HTERT RPE-1 (cell line): Measurements from ENCODE around the gene MAP3K1.
"Not testable (repeated sequence)": the region's sequence is repeated elsewhere in the genome, so short reads cannot be mapped to it uniquely, and the experiment has no call there.

Source experiments
- in situ Hi-C: fragments of 300-500 bp; cut with MboI; formaldehyde crosslinking; loops from 4 replicates; pipeline ENCODE4 v1.14.3; 2020; ENCODE audit warnings: low sequenced_read_pairs

Gene MAP3K1

DNA sequence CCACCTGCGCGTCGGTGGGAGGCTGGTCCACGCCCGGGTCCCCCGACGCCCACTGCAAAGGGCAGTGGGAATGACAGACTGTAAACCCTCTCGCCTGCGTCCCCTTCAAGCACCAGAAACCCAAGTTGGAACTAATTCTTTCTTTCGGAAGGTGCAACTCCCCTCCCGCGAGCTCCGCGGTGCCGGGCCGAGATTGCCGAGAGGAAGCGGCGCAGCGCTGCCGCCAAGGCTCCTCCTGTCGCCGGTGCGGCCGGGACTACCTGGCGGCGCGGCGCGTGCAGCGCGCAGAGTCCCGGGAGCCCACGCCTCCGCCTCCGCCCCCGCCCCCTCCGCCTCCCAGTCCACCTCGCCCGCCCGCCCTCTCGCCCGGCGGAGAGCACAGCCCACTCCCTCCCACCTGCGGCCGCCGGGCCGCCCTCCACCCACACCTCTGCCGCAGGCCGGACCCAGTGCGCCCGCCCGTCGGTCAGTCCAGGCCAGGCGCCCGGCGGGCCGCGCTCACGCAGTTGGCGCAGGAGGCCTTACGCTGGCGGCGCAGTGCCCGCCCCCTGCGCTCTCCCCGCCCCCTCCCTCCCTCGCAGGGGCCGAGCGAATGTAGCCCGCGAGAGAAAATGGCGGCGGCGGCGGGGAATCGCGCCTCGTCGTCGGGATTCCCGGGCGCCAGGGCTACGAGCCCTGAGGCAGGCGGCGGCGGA lies at the start of gene MAP3K1:
Gene MAP3K1, plus strand, starts transcription at position 587 of the 695 bp plus-strand sequence. Its CDS starts 25 bp downstream, at position 612.
- in situ Hi-C loops, result no loop called here

DNA sequence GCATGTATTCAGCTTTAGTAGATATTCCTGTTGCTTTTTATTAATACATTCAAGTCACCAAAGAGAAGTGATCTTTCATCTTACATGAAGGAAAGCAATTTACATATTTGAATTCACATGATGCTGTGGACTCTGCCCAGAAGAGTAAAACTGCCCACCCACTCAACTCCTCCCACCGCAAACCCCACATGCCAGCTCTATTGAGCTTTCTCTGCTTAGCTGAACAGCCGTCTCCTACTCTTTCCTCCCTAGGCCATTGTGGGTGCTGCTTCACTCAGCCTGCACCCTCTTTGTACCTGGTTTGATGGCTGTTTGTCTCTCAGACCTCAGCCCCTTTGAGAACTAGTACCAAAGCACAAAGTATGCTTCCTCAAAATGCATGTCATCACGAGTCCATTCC lies 48.4 kb upstream of the MAP3K1 start:
- in situ Hi-C loops, result no loop called here

DNA sequence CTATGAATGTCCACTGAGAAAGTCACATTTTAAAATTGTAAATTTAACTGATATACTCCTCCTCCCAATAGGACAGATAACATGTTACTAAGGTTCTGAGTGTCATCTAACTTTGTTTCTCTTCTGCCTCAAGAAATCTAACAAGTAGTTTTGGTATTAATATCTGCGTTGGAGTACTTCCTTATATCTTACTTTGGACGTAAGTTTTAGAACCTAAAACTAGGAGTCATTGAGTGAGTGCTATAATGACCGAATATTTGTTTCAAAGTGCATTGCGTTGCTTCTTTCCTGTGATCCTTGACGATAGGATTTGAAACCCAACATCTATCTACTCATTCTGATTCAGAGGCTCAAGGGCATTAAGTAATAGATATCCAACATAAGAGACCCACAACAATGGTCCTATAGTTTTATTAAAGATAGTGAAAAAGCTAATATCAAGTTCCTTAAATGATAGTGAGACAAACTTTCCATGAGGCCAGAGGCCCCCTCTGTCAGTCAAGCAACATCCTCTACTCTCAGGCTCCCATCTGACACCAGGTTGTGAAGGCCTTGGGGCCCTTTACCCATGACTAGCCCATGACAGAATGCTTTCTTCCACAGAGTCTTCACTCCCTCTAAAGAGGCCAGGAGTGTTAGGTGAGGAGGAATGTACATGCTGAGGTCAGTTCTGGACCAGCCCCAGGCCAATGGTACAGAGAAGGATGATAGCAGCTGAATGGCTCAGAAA lies 45.3 kb upstream of the MAP3K1 start:
- in situ Hi-C loops, result no loop called here

DNA sequence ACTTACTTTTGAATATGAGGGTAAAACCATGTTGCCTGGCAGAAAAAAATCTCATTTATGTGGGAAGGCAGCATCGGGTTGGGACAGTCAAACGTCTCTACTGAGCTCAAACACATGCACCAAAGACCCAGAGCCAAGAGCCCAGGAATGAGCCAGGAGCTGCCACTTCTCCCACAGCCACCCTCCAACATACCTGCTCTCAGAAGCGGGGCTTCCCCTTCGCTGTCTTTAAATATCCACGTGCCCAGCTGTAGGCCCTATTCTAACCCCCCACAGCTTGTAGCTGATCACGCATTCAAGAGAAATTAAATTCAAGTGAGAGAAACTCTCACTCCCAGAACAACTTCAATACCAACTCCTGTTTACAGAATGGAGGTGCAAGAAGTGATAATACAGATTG lies 42.6 kb upstream of the MAP3K1 start:
- in situ Hi-C loops, result no loop called here

DNA sequence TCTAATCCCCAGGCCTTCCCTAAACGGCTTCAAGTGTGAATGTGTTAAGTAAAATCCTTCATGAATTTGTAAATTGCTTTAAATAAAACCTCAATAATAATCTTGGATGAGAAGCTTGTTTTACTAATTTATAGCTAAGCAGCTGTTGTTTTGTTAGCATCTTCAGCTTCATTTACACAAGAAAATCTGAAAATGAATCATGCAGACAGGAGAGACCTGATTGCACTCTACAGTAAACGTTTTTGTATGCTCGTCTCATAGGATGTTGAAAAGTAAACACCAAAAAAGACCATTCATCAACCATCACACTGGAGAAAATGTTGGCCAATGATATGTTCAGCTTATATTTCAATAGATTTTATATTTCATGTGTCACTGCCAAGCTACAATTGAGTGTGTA lies 40.4 kb upstream of the MAP3K1 start:
- in situ Hi-C loops, result no loop called here

DNA sequence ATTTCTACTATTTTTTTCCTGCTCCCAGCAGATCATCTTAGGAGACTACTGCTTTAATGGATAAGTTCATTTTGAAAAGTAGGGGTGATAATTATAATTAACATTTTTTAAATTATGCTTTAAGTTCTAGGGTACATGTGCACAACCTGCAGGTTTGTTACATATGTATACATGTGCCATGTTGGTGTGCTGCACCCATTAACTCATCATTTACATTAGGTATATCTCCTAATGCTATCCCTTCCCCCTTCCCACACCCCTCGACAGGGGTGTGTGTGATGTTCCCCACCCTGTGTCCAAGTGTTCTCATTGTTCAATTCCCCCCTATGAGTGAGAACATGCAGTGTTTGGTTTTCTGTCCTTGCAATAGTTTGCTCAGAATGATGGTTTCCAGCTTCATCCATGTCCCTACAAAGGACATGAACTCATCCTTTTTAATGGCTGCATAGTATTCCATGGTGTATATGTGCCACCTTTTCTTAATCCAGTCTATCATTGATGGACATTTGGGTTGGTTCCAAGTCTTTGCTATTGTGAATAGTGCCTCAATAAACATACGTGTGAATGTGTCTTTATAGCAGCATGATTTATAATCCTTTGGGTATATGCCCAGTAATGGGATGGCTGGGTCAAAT lies 39.0 kb upstream of the MAP3K1 start:
- in situ Hi-C loops, result not testable (repeated sequence)

DNA sequence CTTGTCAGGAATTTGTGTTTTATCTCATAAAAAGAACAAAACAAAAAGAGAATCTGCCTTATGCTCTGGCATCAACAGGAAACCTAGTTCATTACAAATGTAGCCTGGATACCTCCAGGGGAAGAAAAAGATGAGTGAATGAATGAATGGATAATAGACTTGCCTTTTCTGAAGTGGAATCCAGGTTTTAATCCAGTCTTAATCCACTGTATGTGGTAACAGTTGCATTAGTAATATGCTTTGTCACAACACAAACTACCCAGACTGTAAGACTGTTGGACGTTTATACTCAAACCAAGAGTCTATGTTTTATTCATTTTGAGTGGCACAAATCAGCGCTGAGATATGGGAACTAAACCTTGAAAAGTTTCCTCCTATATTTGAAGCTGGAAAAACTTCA lies 32.1 kb upstream of the MAP3K1 start:
- in situ Hi-C loops, result no loop called here

DNA sequence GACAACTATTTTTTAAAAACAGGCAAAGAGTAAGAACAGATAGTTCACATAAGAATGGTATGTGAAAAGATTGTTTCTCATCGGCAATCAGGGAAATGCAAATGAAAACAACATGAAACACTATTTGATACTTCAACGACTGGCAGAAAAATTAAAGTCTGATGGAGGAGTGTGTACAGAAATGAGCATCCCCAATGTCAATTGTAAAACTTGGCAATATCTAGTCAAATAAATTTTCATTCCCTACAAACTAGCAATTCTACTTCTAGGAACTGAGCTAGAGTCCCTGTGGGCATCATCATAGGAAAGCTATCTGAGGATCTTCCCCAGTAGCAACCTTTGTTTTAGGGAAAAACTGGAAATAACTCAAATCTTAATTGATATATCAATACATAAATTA lies 29.0 kb upstream of the MAP3K1 start:
- in situ Hi-C loops, result no loop called here

DNA sequence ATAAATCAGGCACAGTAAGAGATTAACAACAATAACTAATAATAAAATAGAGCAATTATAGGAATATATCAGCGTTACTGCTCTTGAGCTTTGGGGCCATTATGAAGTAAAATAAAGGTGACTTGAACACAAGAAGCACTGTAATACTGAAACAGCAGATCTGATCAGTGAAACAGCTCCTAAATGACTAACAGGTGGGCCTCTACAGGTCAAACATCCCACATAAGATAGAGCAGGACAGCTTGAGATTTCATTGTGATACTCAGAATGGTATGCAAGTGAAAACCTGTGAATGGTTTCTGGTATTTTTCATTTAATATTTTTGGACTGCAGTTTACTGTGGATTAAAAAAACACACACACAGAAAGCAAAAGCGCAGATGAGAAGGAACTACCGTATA lies 24.0 kb upstream of the MAP3K1 start:
- in situ Hi-C loops, result no loop called here

DNA sequence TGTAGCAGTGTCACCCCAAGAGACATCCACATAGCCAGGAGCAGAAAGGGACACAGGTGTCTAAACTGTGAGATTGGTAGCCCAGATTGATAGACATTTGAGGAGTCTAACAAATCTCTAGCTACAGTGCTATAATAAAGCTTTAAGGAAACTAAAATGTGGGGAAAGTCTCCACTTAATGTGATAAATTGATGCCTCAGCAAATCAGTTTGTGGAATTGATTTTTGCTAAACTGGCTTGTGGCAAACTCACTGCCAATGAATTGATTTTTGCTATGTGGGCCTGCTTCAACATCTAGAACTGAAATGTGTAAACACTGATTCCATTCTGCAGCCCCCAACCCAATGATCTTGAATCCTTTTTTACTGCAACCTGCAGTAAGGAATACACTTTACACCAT lies 16.8 kb upstream of the MAP3K1 start:
- in situ Hi-C loops, result no loop called here

DNA sequence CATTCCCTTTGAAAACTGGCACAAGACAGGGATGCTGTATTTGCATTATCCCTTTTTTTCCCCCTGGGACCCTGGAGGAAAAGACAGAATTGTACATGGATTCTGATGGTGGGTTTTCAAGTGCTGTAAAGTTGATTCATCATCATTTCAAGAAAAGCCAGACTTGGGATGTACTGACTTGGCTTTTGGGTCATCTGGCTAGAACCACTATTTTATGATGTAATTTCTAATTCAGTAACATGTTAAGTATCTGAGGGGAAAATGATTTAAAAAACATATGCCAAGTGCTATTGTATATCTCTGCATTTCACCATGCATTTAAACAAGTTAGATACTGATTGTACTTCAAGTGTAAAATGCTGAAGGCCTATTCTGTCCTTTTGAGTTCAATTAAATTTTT lies 15.2 kb upstream of the MAP3K1 start:
- in situ Hi-C loops, result no loop called here

DNA sequence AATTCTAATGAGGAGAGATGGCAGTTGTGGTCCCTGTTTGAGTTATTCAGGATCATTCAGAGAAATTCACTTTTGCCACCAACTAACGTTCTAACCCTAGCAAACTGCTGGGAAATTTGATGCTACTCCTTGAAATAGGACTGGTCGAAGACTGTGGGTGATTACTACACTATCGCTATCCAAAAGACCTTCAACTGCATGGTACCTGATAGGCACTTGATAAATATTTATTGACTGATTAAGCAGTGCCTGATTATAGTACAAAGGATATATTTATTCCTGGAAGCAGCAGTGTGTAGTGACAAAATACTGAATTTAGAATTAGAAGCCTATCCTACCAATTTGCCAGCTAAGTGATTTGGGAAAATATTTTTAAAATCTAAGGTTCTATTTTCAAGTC lies 14.1 kb upstream of the MAP3K1 start:
- in situ Hi-C loops, result no loop called here

DNA sequence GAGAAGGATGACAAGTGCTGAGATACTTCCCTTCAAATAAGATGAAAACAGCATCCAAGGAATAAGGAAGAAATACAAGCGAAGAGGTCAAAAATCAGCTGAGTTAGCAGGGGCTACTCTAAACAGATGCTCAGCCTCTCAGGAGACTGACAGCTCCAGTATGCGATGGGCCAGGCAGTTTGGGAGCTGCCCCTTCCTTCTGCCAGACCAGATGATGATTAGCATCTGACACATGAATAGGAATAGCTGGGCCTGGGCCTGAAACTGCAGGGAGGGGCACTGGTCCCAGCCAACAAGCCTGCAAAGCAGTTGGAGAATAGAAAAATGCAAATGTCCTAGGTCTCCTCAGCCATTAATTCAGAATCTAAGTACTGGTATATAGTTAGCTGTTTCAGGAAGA lies 13.1 kb upstream of the MAP3K1 start:
- in situ Hi-C loops, result no loop called here

DNA sequence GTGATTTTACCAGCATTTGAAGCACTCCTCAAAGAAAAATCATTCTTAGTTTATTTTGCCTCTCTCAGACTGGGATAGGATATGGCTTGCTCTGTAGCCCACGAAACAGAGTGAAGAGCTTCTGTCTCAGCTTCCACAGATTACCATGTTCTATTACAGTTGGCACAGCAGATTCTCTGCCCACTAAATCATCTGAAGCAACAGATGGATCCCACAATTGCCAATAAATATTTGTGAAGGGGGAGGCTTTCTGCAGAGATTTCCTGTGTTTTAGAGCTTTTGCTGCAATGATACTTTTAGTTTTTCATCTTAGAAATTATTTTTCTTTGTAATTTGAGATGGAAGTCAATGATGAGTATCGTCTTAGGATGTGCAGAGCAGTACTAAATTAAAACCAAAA lies 12.3 kb upstream of the MAP3K1 start:
- in situ Hi-C loops, result no loop called here

DNA sequence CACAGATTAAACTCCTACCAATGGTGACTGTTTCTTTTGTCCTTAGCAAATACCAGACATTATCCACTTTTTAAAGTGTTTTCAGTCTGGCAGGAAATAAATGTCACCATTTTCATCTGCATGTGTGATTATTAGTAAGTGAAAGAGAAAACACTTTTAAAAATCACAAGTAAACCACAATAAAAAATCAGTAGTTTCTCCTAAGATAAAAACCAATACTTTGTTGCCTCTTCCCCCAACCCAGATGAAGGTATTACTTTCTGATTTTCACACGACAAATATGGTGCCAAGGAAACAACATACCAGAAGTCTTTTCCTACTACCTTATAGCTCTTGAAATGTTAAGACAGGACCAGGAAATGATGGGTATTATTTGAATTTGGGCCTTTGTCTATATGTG lies 11.5 kb upstream of the MAP3K1 start:
- in situ Hi-C loops, result no loop called here

DNA sequence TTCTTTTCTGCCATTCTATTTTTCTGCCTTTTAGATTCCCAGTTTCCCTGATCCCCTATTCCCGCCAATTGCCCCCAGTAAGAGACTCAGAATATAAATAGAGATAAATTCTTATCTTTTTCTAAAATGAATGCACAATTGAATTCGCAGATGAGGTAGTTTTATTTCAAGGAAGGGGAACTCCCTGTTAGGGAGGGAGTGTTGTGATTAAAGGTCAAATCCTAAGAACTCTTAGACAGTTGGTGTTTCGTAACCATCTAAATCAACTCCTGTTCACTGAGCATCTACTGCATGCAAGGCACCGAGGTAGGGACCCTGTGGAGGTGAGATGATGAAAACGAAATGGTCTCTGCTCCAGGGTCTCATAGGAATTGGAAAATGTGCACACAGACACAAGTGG lies 7.7 kb upstream of the MAP3K1 start:
- in situ Hi-C loops, result no loop called here

DNA sequence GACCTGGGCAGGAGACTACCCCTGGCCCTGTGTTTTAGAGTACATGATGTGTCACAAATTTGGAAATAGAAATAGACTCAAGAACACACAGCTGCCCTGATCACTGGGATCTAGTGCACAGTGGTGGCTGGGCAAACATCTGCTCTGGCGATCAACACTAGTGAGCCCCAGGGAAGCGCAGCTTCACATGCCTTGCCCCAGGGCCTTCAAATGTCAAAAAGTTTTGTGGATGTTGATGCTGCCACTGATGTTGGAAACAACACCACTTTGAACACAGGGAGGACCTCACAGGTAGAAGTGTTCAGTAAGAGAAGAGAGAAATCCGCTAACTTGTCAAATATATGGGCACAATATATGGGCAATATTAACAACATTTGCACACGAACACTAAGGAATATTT lies 7.1 kb upstream of the MAP3K1 start:
- in situ Hi-C loops, result no loop called here

DNA sequence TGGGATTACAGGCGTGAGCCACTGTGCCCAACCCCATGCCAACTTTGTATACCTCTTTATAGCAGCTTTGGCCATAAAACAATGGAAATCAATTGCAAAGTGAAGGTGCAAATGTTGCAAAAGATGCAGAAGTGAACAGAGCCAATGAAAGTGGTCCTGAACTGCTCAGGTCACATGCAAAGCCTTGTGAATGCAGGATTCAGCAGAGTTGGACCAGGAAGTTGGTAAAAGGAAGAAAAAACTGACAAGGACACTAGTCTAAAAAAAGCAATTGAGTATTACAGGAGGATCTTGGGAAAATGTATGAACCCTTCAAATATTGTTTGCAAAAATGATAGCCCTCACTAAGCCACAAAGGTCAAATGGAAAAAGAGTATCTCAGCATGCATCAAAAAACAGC lies 4.5 kb upstream of the MAP3K1 start:
- in situ Hi-C loops, result no loop called here

DNA sequence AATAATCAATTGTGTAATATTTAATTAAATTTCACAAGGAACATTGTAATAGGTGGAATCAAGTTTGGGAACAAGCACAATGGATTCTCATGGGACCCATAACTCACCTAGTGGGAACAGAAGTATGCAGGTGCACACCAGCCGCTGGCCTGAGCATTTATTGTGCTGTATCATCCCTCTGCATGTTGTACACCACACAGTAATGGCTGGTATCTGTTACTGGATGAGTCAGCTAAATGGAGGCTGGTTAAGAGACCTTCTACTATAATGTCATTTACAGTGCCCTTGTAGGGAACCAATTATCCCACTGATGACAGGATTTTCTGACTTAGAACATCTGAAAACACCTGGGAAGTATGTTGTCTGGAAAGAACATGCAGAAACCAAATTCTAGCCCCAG lies 3.2 kb upstream of the MAP3K1 start:
- in situ Hi-C loops, result no loop called here

DNA sequence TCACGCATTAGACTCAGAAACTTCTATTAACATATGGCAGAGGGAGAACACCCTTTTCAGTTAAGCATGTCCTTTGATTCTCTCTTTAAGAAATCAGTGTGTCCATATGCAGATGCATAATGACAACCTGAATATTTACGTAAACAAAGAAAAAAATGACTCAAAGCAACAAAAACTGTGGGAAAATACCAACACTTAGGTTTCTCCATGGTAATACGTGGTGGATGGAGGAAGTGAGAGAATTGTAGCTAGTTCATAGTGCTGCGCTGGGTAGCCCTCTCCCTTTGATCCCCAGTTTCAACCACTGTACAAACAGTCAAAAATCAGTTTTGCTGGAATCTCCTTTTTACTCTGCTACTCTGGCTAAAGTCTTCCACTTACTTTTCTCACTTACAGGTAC lies 2.0 kb upstream of the MAP3K1 start:
- in situ Hi-C loops, result no loop called here

DNA sequence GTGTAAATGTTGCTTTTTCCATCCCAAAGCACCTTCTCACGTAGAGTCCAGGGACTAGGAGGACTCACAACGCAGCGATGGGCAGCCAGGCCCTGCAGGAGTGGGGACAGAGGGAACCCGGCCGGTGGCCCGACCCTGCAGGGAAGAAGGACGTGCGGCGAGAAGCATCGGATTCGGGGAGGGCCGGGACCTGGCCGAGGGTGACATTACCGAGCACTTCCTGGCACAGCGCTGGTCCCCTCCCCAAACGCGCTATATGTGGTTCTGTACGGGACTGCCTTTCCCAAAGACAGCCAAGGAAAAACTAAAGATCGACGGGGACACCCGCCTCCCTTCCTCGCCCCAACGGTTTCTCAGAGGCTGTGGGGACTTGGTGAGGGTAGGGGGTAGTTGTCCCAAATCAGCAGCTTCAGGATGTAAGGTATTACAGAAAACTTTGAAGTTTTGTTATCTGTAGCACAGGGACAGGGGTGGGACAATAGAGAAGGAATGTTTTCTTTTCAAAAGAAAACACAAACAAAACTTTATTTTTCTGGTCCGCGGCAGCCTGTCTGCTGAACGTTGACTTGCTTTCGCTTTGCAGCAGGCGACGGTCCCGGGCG lies 887 bp upstream of the MAP3K1 start:
- in situ Hi-C loops, result no loop called here
